Measurements from ENCODE around the gene FLYWCH1. TPM values are rescaled to one million over a fixed set of nuclear protein-coding genes. Genes with fewer than 3 reads are reported as not detected.
A peak's percentile ranks its signal among the peaks of the same experiment; 100 is the strongest.

FLYWCH1 gene, protein sequence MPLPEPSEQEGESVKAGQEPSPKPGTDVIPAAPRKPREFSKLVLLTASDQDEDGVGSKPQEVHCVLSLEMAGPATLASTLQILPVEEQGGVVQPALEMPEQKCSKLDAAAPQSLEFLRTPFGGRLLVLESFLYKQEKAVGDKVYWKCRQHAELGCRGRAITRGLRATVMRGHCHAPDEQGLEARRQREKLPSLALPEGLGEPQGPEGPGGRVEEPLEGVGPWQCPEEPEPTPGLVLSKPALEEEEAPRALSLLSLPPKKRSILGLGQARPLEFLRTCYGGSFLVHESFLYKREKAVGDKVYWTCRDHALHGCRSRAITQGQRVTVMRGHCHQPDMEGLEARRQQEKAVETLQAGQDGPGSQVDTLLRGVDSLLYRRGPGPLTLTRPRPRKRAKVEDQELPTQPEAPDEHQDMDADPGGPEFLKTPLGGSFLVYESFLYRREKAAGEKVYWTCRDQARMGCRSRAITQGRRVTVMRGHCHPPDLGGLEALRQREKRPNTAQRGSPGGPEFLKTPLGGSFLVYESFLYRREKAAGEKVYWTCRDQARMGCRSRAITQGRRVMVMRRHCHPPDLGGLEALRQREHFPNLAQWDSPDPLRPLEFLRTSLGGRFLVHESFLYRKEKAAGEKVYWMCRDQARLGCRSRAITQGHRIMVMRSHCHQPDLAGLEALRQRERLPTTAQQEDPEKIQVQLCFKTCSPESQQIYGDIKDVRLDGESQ
- total RNA-seq, result 10 to 100 TPM; 31.0 to 37.7 TPM
- long read RNA-seq, donor 1, full-length matches to known transcripts, result 22 of 31 reads
- long read RNA-seq, donor 1, partial matches to known transcripts, result 7 of 31 reads
- long read RNA-seq, donor 1, other reads (novel, unspliced or antisense), result 2 of 31 reads
- long read RNA-seq, donor 2, full-length matches to known transcripts, result 22 of 68 reads
- long read RNA-seq, donor 2, partial matches to known transcripts, result 41 of 68 reads
- long read RNA-seq, donor 2, other reads (novel, unspliced or antisense), result 5 of 68 reads

DNA sequence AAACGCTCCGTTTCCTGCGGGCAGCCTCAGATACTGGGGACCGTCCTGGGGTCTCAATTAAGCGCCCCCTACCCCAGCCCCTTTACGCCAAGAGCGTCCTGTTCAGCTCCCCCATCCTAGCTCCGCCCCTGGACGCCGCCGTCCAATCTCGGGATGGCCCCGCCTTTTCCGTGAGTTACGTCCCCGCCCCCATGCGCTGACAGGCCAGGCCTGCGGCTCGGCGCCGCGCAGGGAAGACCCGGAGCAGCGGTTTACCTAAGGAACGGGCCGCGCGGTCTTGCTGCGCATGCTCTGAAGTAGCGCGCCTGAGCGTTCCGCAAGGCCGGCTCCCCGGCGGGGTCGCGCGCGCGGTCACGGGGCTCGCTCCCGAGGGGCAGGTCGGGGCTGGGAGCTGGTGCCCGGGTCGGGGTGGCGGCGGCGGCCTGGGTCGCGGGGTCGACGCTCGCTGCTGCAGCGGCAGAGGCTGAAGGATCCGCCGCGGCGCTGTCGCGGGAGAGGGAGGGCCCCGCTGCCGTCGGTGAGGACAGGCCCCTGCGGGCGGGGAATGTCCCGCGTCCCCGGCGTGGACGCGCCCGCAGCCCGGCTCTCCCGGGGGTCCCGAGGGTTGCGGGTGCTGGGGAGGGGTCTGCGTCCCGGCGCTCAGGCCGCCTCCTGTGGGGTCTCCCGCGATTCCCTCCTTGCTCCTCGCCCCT is at the start of gene FLYWCH1:
TSS of gene FLYWCH1 (plus strand) at position 294 of the 692 bp plus-strand sequence. CDS start 17,755 bp downstream, outside the sequence.
- intact Hi-C loops (cut with DNase I), result no loop called here

DNA sequence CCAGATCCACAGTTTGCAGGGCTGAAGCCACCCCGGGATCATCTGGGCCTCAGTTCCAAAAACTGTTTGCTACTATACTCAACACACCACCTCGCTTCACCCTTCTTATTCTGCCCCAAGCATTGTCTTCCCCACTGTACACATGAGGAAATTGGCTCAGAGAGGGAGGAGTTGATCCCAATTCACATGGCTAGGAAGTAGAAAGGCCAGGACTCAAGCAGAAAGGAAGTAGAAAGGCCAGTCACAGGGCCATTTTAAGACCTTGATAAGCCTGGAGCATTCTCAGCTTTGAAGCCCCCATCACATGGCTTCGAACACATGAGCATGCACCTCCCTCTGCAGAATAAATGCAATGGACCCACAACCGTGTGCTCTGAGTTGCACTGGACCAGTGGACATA is 46.1 kb upstream of the FLYWCH1 start:
- DNase-seq (ENCODE audit: low spot score), result peak; percentile 20
- intact Hi-C loops (cut with DNase I), result no loop called here

More for the DNA sequence above, at the start of gene FLYWCH1:
- peak; percentile 99 for DNase-seq (ENCODE audit: low spot score)

DNA sequence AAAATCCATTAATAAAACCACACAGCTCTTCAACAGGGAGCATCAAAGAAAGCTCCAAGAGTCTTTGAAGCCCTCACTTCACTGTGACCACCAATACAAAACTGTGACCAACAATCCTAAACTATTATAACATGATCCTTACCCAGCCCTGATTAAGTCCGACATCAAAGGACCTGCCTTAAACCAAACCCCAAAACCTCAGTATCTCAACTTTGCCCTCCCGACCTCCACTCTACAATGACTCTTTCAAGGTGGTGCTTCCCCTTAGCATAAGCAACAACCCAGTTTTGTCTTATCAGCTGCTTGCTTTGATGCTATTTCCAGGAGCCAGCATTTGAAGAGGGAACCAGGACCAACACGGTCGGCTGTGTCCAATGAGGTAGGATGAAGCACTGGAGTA is 45.3 kb upstream of the FLYWCH1 start:
- intact Hi-C loops (cut with DNase I), result no loop called here
- peak; percentile 12 for DNase-seq (ENCODE audit: low spot score)

DNA sequence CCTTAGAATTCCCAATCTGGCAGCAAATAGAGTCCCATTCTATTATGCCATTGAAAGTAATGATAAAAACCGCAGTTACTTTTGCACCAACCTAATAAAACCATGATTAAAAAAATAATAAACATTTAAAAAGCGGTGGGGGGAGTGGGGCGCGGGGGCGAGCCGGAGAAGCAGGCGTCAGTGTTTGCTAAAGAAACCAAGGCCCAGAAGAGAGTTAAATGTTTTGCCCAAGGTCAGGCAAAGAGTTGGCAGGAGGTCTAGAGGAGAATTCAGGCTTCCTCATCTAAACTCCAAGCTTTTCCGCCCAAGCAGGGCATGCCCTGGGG is 44.1 kb upstream of the FLYWCH1 start:
- intact Hi-C loops (cut with DNase I), result no loop called here

DNA sequence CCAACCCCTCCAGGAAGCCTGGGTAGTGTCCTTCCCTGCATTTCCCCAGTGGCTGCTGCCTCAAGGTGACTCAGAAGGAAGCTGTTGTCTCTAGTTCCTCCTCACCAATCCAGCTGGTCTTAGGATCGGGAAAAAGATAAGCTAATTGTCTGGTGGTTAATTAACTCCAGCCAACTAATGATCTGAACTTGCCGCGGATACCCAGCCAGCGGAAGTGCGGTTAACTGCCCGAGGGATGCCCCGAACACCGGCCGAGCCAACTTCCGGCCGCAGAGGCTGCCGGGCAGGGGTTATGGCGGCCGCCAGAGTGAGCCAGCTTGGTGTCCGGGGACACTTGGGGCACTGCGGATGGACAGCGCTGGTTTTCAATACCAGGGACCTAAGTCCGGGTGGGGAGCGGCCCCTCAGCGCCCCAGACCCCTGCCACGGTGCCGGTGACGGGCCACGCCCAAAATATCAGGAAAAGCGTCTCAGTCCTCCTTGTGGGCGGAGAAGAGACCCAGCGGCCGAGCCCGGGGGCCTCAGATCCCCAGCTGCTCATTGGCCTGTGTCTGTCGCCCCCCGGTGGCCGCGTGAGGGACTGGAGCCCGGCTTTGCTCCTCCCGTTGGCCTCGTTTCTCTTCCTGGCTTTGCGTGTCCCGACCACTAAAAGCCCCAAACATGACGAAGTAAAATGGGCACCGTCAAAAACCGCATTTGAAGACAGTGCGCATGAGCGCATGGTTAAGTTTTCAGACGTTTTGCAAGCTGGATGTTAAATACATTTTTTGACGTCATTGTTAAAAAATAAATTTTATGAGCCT is 43.5 kb upstream of the FLYWCH1 start:
- intact Hi-C loops (cut with DNase I), result no loop called here
- peak; percentile 98 for DNase-seq (ENCODE audit: low spot score)

More for the DNA sequence above, 44.1 kb upstream of the FLYWCH1 start:
- DNase-seq (ENCODE audit: low spot score), result no peak

DNA sequence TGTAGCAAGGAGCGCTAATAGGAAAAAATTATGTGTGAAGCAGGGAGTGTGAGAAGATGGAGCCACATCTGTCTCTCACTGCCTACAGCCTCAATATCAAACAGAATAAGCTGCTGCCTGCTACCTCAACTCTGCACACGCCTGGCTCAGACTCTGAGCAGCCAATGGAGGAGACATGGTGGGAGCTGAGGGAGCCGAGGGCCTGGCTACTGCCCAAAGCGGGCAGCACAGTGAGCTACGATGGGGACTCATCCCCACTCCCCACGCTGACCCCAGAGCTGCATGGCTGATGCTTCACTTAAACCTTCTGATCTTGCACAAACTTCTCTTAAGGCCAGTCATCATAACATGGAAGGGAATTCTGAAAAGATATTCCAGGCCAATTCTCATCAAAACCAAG is 39.8 kb upstream of the FLYWCH1 start:
- intact Hi-C loops (cut with DNase I), result loop anchor here in 1 of 2 donors (10.0 kb wide), 1 partner anchor 53 kb away; no protein-coding TSS in a partner anchor
- DNase-seq (ENCODE audit: low spot score), result no peak

DNA sequence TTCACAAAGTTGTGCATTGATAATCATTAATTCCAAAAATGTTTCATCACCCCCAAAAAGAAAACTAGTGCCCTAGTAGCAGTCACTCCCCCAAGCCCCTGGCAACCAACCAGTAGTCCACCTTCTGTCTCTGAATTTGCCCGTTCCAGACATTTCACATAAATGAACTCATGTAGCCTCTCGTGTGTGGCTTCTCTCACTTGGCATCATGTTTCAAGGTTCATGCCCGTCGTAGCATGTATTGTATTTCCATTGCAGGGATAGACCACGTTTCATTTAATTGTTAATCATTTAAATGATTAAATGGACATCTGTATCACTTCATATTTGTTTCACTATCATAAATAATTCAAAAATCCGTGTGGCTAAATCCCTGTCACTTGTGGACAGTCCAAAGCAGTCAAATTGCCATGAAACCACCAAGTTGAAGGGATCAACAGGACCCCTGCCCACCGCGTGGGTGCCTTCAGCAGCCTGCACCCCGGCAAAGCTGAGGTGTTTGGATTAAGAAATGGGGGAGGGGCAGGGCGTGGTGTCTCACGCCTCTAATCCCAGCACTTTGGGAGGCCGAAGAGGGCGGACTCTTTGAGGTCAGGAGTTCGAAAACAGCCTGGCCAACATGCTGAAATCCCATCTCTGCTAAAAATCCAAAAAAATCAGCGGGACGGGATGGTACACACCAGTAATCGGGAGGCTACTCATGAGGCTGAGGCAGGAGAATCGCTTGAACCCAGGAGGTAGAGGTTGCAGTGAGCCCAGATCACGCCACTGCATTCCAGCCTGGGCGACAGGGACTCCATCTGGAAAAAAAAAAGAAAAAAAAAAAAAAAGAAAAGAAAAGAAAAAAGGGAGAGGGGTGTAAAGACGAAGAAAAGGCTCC is 37.5 kb upstream of the FLYWCH1 start:
- intact Hi-C loops (cut with DNase I), result loop anchor here in 1 of 2 donors (10.0 kb wide), 1 partner anchor 51 kb away; no protein-coding TSS in a partner anchor

DNA sequence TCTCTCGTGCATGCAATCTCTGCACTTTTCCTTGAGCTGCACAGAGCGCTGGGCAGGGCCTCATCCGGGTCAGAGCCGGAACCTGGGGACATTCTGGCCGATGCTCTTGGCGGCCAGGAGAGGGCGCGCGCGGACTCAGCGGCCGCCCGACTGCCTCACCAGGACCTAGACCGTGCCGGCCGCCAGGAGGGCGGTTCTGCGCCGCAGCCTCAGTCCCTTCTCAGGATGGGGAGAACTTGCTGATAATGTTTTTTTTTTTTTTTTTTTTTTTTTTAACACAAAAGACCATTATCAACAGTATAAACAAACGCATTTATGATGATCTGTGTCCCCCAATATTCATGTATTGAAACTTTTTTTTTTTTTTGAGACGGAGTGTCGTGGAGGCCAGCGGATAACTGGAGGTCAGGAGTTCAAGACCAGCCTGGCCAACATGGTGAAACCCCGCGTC is 36.8 kb upstream of the FLYWCH1 start:
- DNase-seq (ENCODE audit: low spot score), result peak; percentile 95
- intact Hi-C loops (cut with DNase I), result loop anchor here (5.0 to 10.0 kb wide), 2 partner anchors 47 to 50 kb away; no protein-coding TSS in a partner anchor

More for the DNA sequence above, 37.5 kb upstream of the FLYWCH1 start:
- no peak for DNase-seq (ENCODE audit: low spot score)

DNA sequence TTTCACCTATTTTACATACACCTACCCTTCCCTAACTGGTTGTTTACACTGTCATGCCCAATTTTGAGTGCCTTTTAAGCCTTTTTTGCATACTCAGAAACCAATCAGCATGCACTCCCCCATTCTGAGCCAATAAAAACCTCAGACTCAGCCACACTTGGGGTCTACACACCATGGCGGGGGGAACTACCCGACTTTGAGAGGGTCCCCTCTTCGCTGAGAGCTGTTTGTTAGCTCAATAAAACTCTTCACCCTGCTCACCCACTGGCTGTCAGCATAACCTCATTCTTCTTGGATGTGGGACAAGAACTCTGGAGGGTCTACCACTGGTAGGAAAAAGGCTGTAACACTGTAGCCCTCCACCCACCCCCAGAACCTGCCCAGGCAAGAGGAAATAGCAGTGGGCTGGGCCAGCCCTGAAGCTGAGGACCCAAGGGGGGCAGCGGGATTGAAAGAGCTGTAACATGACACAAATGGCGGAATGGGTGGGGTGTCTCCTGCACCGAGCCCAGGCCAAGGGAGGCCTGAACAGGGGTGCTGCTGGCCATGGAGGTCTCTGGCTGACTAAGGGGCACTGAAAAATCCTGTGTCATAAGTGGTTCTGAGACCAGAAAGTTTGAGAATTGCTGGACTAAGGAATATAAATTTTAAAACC is 31.8 kb upstream of the FLYWCH1 start:
- no peak for DNase-seq (ENCODE audit: low spot score)
- intact Hi-C loops (cut with DNase I), result loop anchor here (5.0 to 10.0 kb wide), 2 partner anchors 42 to 45 kb away; no protein-coding TSS in a partner anchor

DNA sequence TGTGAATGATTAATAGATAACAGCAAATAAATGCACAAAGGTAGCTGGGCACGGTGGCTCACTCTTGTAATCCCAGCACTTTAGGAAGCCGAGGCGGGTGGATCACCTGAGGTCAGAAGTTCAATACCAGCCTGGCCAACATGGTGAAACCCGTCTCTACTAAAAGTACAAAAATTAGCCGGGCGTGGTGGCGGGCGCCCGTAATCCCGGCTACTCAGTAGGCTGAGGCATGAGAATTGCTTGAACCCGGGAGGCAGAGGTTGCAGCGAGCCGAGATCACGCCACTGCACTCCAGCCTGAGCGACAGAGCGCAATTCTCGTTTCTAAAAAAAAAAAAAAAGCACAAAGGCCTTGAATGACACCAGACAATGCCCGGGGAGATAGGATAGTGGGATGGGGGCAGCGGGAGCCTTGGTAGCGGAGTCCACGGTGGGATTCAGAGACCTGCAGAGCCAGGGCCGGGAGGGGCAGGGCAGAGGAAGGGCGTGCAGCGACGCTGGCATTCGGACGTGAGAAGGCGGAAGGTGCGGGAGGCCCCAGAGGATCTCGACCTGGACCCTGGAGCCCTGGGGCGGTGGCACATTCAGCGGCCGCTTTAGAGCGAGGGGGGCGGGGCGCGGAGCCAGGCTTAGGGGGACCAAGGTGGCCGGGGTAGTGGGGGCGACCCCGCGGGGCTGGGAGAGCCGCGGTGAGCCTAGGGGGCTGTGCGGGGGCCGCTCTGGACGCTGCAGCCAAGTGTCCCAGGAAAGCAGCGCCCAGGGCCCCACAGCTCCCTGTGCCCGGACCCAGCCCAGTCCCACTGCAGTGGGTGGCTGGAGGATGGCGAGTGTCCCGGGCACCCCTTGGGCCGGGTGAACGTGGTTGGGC is 29.7 kb upstream of the FLYWCH1 start:
- intact Hi-C loops (cut with DNase I), result no loop called here
- DNase-seq (ENCODE audit: low spot score), result peak; percentile 86

DNA sequence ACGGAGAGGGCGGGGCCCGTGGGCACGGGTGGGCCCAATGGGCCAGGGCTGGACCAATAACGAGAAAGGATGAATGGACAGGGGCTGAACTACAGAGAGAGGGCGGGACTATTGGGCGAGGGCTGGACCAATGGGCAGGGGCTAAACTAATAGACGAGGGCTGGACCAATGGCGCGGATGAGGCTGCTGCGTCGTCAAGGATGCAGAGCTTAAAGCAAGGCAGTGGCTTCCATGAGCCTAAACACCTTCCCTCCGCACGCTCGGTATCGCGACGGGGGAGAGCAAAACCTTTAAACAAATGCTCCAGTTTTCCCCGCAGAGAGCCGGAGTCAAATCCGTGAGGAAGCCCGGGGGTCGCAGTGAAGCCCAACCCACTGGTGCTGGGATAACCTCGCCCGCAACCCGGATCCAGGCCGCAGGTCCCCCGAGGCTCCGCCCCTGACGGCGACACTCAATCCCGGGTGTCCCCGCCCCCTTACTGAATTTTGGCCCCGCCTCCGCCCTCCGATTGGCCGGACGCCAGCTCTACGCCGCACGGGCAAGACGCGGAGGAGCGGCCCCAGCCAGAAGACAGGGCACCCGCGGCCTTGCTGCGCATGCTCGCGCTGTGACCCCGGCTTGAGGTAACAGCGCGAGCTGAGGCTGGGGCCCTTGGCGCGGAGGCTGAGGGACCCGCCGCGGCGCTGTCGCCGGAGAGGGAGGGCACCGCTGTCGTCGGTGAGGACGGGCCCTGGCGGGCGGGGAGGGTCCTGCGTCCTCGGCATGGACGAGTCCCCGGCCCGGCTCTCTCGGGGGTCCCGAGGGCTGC is 28.9 kb upstream of the FLYWCH1 start, which contains the start of gene FLYWCH2:
TSS of gene FLYWCH2 (plus strand) at position 566 of the 808 bp plus-strand sequence. CDS start 13,235 bp downstream, outside the sequence.
- peak; percentile 99 for DNase-seq (ENCODE audit: low spot score)
- intact Hi-C loops (cut with DNase I), result no loop called here

DNA sequence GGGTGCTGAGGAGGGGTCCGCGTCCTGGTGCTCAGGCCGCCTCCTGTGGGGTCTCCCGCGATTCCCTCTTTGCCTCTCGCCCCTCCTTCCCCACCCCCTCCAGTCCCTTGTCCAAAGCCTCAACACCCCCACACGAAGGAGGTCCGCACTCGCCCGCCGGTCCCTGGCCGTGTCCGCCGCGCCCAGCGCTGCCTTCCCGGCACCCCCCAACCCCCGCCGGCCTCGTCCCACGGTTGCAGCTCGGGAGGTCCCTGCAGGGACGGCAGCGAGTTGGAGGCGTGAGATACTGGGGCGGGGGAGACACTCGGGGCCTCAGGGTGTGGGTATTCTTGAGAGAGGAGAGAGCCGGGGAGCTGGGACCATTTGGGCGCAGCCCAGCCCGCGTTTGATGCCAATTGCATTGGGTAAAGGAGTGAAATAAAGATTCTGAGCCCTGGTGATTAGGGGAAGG is 28.2 kb upstream of the FLYWCH1 start:
- intact Hi-C loops (cut with DNase I), result no loop called here
- DNase-seq (ENCODE audit: low spot score), result peak; percentile 83

DNA sequence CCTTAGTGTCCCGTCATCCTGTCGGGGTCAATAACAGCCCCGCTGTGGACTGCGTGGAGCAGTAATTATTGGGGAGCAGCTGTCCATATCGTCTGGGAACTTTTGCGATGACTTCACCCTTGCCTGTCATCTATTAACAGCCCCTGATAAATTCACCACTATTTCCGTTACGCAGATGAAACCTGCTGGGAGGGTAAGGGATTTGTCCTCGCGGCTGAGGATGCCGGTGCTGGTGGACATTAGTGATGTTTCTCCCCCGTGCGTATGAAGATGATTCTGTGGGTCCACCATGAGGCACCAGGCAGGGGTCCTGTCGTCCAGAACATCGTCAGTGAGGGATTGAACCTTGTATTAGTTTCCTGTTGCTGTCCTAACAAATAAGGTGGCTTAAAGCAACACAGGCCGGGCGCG is 27.7 kb upstream of the FLYWCH1 start:
- no peak for DNase-seq (ENCODE audit: low spot score)
- intact Hi-C loops (cut with DNase I), result no loop called here

DNA sequence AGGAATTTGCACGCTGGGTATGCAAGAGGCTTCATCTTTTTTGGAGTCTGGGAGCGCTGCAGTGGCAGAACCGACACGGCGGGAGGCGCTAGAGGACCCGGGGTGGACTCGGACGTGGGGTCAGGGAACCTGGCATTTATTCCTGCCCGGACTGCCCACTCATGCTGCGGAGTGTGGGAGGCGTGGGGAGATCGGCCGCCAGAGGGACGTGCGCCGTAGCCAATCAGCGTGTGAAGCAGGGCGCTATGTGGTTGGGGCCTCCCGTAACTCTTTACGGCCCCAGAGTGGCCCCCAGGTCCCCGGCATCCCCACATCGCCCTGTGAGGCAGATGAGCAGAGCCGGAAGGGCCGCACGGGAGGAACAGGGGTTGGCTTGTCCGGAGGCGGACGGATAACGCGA is 17.5 kb upstream of the FLYWCH1 start:
- no peak for DNase-seq (ENCODE audit: low spot score)
- intact Hi-C loops (cut with DNase I), result no loop called here

DNA sequence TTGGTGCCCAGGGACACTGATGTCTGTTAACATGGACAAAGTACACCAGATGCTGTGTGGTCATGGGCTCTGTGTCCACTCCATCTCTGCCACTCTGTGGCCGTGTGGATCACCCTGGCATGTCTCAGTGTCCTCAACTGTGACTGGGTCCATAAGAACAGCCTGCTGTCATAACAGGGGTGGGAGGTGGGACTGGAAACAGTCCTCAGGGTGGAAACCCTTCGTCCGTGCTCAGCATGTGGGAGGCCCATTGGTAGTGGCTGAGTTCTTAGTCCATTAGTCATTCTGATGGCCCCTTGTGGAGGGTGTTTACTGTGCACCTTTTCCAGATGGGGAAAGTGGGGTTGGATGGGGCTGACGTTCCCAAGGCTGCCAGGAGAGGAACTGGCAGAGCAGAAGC is 15.9 kb upstream of the FLYWCH1 start:
- no peak for DNase-seq (ENCODE audit: low spot score)
- intact Hi-C loops (cut with DNase I), result no loop called here
